Progenitor cell of endocrine pancreas (in vitro differentiated cells): ENCODE data around the gene WDR72. TPM values are rescaled to one million over a fixed set of nuclear protein-coding genes. Genes with fewer than 3 reads are reported as not detected.

Experiments used
- DNase-seq: peaks from one replicate; pipeline ENCODE4 v3.0.0; 2021; ENCODE audit warnings: low spot score; ENCODE audit not compliant: unreplicated experiment
- H3K27ac Mint-ChIP-seq: 2 replicates; pipeline ENCODE4 v1.8.0; 2021; ENCODE audit warnings: mild to moderate bottlenecking, moderate library complexity, mixed read lengths
- H3K27me3 Mint-ChIP-seq: 2 replicates; pipeline ENCODE4 v1.8.0; 2021; ENCODE audit warnings: mixed read lengths
- H3K36me3 Mint-ChIP-seq: 2 replicates; pipeline ENCODE4 v1.8.0; 2022; ENCODE audit warnings: mixed read lengths; ENCODE audit not compliant: insufficient read depth
- H3K4me1 Mint-ChIP-seq: 2 replicates; pipeline ENCODE4 v1.8.0; 2021; ENCODE audit warnings: low read depth, mixed read lengths
- H3K4me3 Mint-ChIP-seq: 2 replicates; pipeline ENCODE4 v1.8.0; 2021; ENCODE audit warnings: low read depth, mild to moderate bottlenecking, moderate library complexity, mixed read lengths
- H3K9me3 Mint-ChIP-seq: 2 replicates; pipeline ENCODE4 v1.8.0; 2021; ENCODE audit warnings: low read depth, mixed read lengths
- total RNA-seq: library from RNA; stranded (reverse); gene quantifications from 2 replicates; pipeline ENCODE4 v1.2.1, GENCODE V29; 2021
- TF ChIP-seq, protein P1 (sequence below): fragments of 200-600 bp; sonication (generic); IDR thresholded peaks from one replicate; pipeline ENCODE4 v1.5.0; 2021; ENCODE audit warnings: antibody characterized with exemption, mild to moderate bottlenecking; ENCODE audit not compliant: unreplicated experiment

WDR72 gene
- total RNA-seq, 1 donor from 2014 or later: 26.6 TPM

GRCh38 chr15:53511175-53511574 is 248.3 kb downstream of the WDR72 start:
- Mint-ChIP-seq H3K4me1 (peaks cover 22% of the 10 kb centered on the region), H3K9me3 (peaks cover 9% of the 10 kb centered on the region), H3K36me3 (peaks cover 16% of the 10 kb centered on the region), H3K4me3 (no peak overlapping the region), H3K27ac (peak overlapping the region; percentile 82), H3K27me3 (no peaks in the 10 kb centered on the region)
- TF ChIP-seq, protein P1, sequence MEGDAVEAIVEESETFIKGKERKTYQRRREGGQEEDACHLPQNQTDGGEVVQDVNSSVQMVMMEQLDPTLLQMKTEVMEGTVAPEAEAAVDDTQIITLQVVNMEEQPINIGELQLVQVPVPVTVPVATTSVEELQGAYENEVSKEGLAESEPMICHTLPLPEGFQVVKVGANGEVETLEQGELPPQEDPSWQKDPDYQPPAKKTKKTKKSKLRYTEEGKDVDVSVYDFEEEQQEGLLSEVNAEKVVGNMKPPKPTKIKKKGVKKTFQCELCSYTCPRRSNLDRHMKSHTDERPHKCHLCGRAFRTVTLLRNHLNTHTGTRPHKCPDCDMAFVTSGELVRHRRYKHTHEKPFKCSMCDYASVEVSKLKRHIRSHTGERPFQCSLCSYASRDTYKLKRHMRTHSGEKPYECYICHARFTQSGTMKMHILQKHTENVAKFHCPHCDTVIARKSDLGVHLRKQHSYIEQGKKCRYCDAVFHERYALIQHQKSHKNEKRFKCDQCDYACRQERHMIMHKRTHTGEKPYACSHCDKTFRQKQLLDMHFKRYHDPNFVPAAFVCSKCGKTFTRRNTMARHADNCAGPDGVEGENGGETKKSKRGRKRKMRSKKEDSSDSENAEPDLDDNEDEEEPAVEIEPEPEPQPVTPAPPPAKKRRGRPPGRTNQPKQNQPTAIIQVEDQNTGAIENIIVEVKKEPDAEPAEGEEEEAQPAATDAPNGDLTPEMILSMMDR: no peak
- no peak for DNase-seq

- H3K27ac Mint-ChIP-seq: no peak overlapping the region
- H3K27me3 Mint-ChIP-seq: no peaks in the 10 kb centered on the region
- no peak overlapping the region for H3K4me3 Mint-ChIP-seq
- peaks cover 16% of the 10 kb centered on the region for H3K9me3 Mint-ChIP-seq
- TF ChIP-seq, protein P1: no peak
- no peak for DNase-seq
- peaks cover 11% of the 10 kb centered on the region for H3K4me1 Mint-ChIP-seq
- H3K36me3 Mint-ChIP-seq: peaks cover 24% of the 10 kb centered on the region
These were observed 253.1 kb downstream of the WDR72 start for GRCh38 chr15:53506370-53506769.

GRCh38 chr15:53498996-53499395 is 260.5 kb downstream of the WDR72 start:
- Mint-ChIP-seq H3K4me1 (no peaks in the 10 kb centered on the region), H3K27ac (no peak overlapping the region), H3K4me3 (no peak overlapping the region)

DNA sequence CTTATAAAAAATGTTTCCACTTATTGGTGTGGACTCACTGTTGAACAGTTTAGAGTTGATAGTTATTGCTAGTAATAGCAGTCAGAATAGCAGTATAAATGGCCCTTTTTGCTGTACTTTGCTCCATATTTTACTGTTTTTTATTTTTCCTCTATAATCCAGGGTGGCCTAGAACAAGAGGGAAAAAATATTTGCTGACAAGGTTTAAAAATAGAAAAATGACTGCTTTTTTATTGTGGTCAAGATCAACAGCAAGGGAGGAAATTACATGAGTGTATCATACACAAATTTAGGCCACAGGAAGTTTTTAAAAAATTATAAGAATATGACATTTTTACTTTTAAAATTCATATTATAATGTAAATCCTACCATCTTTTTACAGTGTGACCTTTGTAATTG is 269.1 kb downstream of the WDR72 start:
- no peaks in the 10 kb centered on the region for H3K27me3 Mint-ChIP-seq
- peaks cover 5% of the 10 kb centered on the region for H3K36me3 Mint-ChIP-seq
- no peak for DNase-seq
- no peaks in the 10 kb centered on the region for H3K9me3 Mint-ChIP-seq
- peaks cover 20% of the 10 kb centered on the region for H3K4me1 Mint-ChIP-seq
- no peak overlapping the region for H3K27ac Mint-ChIP-seq
- no peak overlapping the region for H3K4me3 Mint-ChIP-seq
- TF ChIP-seq, protein P1: no peak

More at GRCh38 chr15:53498996-53499395, 260.5 kb downstream of the WDR72 start:
- Mint-ChIP-seq H3K9me3 (peaks cover 26% of the 10 kb centered on the region), H3K36me3 (peaks cover 20% of the 10 kb centered on the region), H3K27me3 (no peaks in the 10 kb centered on the region)
- no peak for DNase-seq
- TF ChIP-seq, protein P1: no peak

DNA sequence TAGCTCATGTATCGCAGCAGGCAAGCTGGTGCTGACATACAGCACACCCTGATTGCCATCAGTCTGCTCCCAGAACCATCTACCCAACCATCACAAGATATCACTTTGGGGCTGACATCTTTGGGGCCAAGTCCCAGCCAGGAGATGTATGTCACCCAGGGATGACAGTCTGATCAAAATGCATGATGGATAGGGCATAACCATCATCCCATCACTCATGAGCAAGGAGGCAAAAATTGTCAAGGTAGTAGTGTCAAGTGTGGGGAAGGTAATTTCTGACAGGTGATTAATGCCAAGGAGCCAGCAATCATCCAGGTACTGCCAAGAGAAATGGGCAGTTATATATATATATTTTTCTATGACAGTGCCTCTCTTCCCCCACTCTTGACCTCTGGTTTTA is 277.4 kb downstream of the WDR72 start:
- peaks cover 1% of the 10 kb centered on the region for H3K36me3 Mint-ChIP-seq
- H3K27ac Mint-ChIP-seq: no peak overlapping the region

More for the DNA sequence above, 277.4 kb downstream of the WDR72 start:
- no peak for DNase-seq
- Mint-ChIP-seq H3K4me1 (peaks cover 34% of the 10 kb centered on the region), H3K9me3 (peaks cover 3% of the 10 kb centered on the region), H3K27me3 (no peaks in the 10 kb centered on the region), H3K4me3 (no peak overlapping the region)
- TF ChIP-seq, protein P1: no peak
